Osteocyte (in vitro differentiated cells): ENCODE measurements around the gene LIMS1. TPM values are rescaled to one million over a fixed set of nuclear protein-coding genes. Genes with fewer than 3 reads are reported as not detected.

Experiments used
- DNase-seq: peaks from one replicate; pipeline ENCODE4 v3.0.0; 2021; ENCODE audit warnings: mixed read lengths; ENCODE audit not compliant: unreplicated experiment; ENCODE audit errors: extremely low spot score
- H3K27ac Mint-ChIP-seq: one replicate; pipeline ENCODE4 v1.8.0; 2021; ENCODE audit warnings: mild to moderate bottlenecking, mixed read lengths; ENCODE audit not compliant: unreplicated experiment
- H3K27me3 Mint-ChIP-seq: one replicate; pipeline ENCODE4 v1.8.0; 2021; ENCODE audit warnings: mixed read lengths; ENCODE audit not compliant: unreplicated experiment
- H3K36me3 Mint-ChIP-seq: one replicate; pipeline ENCODE4 v1.8.0; 2021; ENCODE audit warnings: mixed read lengths; ENCODE audit not compliant: unreplicated experiment
- H3K4me1 Mint-ChIP-seq: one replicate; pipeline ENCODE4 v1.8.0; 2021; ENCODE audit warnings: mixed read lengths; ENCODE audit not compliant: unreplicated experiment
- H3K4me3 Mint-ChIP-seq: one replicate; pipeline ENCODE4 v1.8.0; 2021; ENCODE audit warnings: mild to moderate bottlenecking, moderate library complexity, mixed read lengths; ENCODE audit not compliant: unreplicated experiment
- H3K9me3 Mint-ChIP-seq: one replicate; pipeline ENCODE4 v1.8.0; 2021; ENCODE audit warnings: mixed read lengths; ENCODE audit not compliant: unreplicated experiment
- CTCF ChIP-seq: fragments of 200-600 bp; sonication (generic); IDR thresholded peaks from 2 replicates; pipeline ENCODE4 v1.5.0; 2021; ENCODE audit warnings: antibody characterized with exemption, mild to moderate bottlenecking, moderate library complexity
- total RNA-seq: library from RNA; stranded (reverse); gene quantifications from 2 replicates; pipeline ENCODE4 v1.2.1, GENCODE V29; 2021

The LIMS1 gene
- total RNA-seq, 1 donor from 2014 or later, result 74.4 TPM

DNA sequence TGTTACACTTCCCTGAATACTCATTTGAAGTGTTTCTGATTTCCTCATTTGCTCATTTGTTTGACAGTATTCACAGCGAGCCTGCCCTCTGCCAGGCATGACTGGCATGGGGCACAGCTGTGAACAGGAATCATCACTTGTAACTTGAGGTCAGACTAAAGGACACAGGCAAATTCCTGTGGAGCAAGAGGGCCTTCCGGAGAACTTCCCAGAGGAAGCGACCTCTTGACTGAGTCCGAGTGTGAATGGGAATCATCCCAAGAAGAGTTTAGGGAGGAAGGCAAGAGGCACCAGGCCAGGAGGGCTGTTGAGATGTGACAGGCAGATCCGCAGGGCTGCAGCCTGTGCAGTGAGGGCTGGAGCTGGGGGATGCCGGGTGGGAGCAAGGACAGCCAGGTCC lies 45.4 kb downstream of the LIMS1 start:
- Mint-ChIP-seq H3K9me3 (no peaks in the 10 kb centered on the region), H3K36me3 (no peaks in the 10 kb centered on the region), H3K27me3 (no peaks in the 10 kb centered on the region), H3K4me1 (peaks cover 80% of the 10 kb centered on the region), H3K4me3 (peak overlapping the region; percentile 1), H3K27ac (peak overlapping the region; percentile 83)
- TF ChIP-seq CTCF, result no peak
- DNase-seq, result no peak

DNA sequence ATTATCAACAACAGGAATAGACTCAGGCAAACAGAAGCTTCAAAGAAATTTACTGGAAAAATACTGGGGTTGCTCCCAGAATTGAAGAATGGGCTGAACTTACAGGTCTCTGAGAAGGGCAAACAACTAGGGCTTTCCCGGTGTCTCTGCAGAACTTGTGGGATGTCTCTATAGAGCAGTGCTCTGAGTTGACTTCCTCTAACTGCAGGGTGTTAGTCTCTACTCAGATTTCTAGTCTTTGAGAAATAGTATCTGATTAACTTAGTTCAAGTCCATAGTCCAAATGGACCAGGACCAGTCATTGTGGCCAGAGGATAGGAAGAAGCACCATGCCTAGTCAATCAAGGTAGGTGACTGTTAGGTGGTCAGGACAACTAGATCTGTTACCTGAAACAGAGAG lies 45.8 kb downstream of the LIMS1 start:
- no peak for DNase-seq
- Mint-ChIP-seq H3K4me1 (peaks cover 76% of the 10 kb centered on the region), H3K4me3 (no peak overlapping the region), H3K27ac (peak overlapping the region; percentile 83), H3K9me3 (no peaks in the 10 kb centered on the region), H3K36me3 (no peaks in the 10 kb centered on the region), H3K27me3 (no peaks in the 10 kb centered on the region)
- TF ChIP-seq CTCF, result no peak

- TF ChIP-seq CTCF, result peak; percentile 85
- no peak for DNase-seq
- no peaks in the 10 kb centered on the region for H3K9me3 Mint-ChIP-seq
- peak overlapping the region; percentile 63 for H3K27ac Mint-ChIP-seq
- no peaks in the 10 kb centered on the region for H3K36me3 Mint-ChIP-seq
- peaks cover 75% of the 10 kb centered on the region for H3K4me1 Mint-ChIP-seq
- no peak overlapping the region for H3K4me3 Mint-ChIP-seq
- no peaks in the 10 kb centered on the region for H3K27me3 Mint-ChIP-seq
Measured at GRCh38 chr2:108583903-108584520, 49.7 kb downstream of the LIMS1 start.

DNA sequence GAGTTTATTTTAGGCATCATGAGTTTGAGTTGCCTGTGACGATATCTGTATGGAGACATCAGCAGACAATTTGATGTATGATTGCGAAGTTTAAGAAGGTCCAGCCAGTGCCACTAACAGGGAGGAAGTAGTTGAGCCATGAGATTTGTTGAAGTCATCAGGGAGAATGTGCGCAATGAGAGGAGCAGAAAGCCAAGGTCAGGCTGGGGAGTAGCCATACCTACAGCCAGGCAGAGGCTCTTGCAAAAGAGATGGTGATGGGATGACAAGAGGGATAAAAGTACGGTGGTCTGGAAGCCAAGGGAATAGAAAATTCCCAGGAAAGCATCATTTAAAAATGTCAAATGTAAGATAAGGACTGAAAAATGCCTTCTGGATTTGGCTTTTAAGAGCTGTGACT lies 51.2 kb downstream of the LIMS1 start:
- Mint-ChIP-seq H3K27ac (peak overlapping the region; percentile 2), H3K36me3 (no peaks in the 10 kb centered on the region), H3K9me3 (no peaks in the 10 kb centered on the region), H3K4me1 (peaks cover 75% of the 10 kb centered on the region), H3K27me3 (no peaks in the 10 kb centered on the region), H3K4me3 (no peak overlapping the region)
- TF ChIP-seq CTCF, result no peak
- no peak for DNase-seq

GRCh38 chr2:108586116-108586515 lies 51.8 kb downstream of the LIMS1 start:
- Mint-ChIP-seq H3K4me1 (peaks cover 75% of the 10 kb centered on the region), H3K27me3 (no peaks in the 10 kb centered on the region), H3K9me3 (no peaks in the 10 kb centered on the region), H3K27ac (peak overlapping the region; percentile 85), H3K36me3 (peaks cover 2% of the 10 kb centered on the region), H3K4me3 (no peak overlapping the region)
- TF ChIP-seq CTCF, result no peak
- DNase-seq, result no peak
